BE2C (cell line): ENCODE measurements around the gene PDE4DIP.
"Not testable (repeated sequence)": the region's sequence is repeated elsewhere in the genome, so short reads cannot be mapped to it uniquely, and the experiment has no call there.

Experiments
- DNase-seq: peaks from one replicate; pipeline ENCODE4 v3.0.0-alpha.2; 2020
- H3K27me3 ChIP-seq: fragments of 250-450 bp; sonication (Bioruptor Pico); 2 replicates; pipeline ENCODE4 v1.5.1; 2020; ENCODE audit warnings: mild to moderate bottlenecking
- H3K36me3 ChIP-seq: fragments of 250-450 bp; sonication (Bioruptor Pico); 2 replicates; pipeline ENCODE4 v1.5.1; 2020; ENCODE audit warnings: mild to moderate bottlenecking
- H3K4me1 ChIP-seq: fragments of 250-450 bp; sonication (Bioruptor Pico); 2 replicates; pipeline ENCODE4 v1.5.1; 2020
- H3K4me3 ChIP-seq: 2 replicates; pipeline ENCODE4 v1.5.1; 2011; ENCODE audit warnings: low read depth, low read length
- H3K9me3 ChIP-seq: fragments of 250-450 bp; sonication (Bioruptor Pico); 2 replicates; pipeline ENCODE4 v1.5.1; 2020

The PDE4DIP gene

GRCh38 chr1:149015522-149015921 is 171.3 kb downstream of the PDE4DIP start:
- H3K9me3 ChIP-seq, DNase-seq, H3K4me1 ChIP-seq, H3K36me3 ChIP-seq, H3K4me3 ChIP-seq, H3K27me3 ChIP-seq: not testable (repeated sequence)

GRCh38 chr1:149016626-149017025 is 172.4 kb downstream of the PDE4DIP start:
- H3K27me3 ChIP-seq, H3K36me3 ChIP-seq, DNase-seq, H3K9me3 ChIP-seq, H3K4me1 ChIP-seq, H3K4me3 ChIP-seq: not testable (repeated sequence)

- H3K9me3 ChIP-seq, H3K4me3 ChIP-seq, H3K27me3 ChIP-seq, H3K36me3 ChIP-seq, DNase-seq, H3K4me1 ChIP-seq: not testable (repeated sequence)
Measured at GRCh38 chr1:149018577-149018976, 174.3 kb downstream of the PDE4DIP start.

- H3K4me3 ChIP-seq, DNase-seq, H3K27me3 ChIP-seq, H3K9me3 ChIP-seq, H3K4me1 ChIP-seq, H3K36me3 ChIP-seq: not testable (repeated sequence)
Measured at GRCh38 chr1:149024327-149024726, 180.1 kb downstream of the PDE4DIP start.

- H3K9me3 ChIP-seq, DNase-seq, H3K36me3 ChIP-seq, H3K4me1 ChIP-seq, H3K4me3 ChIP-seq, H3K27me3 ChIP-seq: not testable (repeated sequence)
Measured at GRCh38 chr1:149033916-149034315, 189.7 kb downstream of the PDE4DIP start.

- H3K9me3 ChIP-seq, H3K4me1 ChIP-seq, H3K27me3 ChIP-seq, DNase-seq, H3K4me3 ChIP-seq, H3K36me3 ChIP-seq: not testable (repeated sequence)
Measured at GRCh38 chr1:149043056-149043455, 198.8 kb downstream of the PDE4DIP start.

- H3K36me3 ChIP-seq, H3K27me3 ChIP-seq, H3K4me3 ChIP-seq, H3K9me3 ChIP-seq, DNase-seq, H3K4me1 ChIP-seq: not testable (repeated sequence)
Measured at GRCh38 chr1:149064611-149065010, 220.4 kb downstream of the PDE4DIP start.

GRCh38 chr1:149075505-149076127 is 231.4 kb downstream of the PDE4DIP start:
- not testable (repeated sequence) for H3K9me3 ChIP-seq, DNase-seq, H3K36me3 ChIP-seq, H3K4me3 ChIP-seq, H3K27me3 ChIP-seq, H3K4me1 ChIP-seq
